HG02973 (cell line): Measurements from ENCODE around the gene GMDS.
A peak's percentile ranks its signal among the peaks of the same experiment; 100 is the strongest.

Source experiments
- ATAC-seq: cut with Tn5 transposase; IDR thresholded peaks from one replicate; pipeline ENCODE4 v1.9.1; 2021; ENCODE audit warnings: moderate library complexity; ENCODE audit not compliant: unreplicated experiment

The GMDS gene

DNA sequence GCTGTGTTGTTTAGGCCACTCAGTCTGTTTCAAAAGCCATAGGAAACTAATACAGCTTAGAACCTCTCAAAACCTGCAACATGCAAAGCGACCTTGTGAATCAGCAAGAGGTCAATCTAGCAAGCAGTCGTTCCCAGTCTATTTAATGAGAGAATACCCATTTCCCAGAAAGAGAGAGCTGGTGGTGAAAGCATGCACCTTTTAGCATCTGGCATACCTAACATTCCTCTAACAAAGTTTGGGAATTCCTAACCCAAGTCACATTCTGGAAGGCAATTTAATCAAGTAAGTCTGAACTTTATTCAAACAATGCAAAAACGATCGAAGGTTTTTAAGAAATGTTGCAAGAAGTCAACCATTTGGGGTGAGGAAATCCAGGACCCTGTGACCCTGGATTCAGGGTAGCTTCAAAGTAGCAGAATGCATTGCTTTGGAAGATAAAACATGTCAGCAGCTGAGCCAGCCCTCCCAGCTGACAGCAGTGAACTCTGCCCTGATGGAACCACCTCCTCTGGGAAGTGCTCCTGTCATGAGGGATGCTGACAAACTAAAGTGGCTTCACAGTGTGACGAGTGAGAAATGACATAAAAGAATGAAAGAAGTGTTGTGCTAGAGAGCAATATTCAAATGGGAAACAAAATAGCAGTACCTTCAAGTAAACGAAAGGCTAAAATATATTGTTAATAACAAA, 104.8 kb downstream of the GMDS start:
- ATAC-seq, result no peak

DNA sequence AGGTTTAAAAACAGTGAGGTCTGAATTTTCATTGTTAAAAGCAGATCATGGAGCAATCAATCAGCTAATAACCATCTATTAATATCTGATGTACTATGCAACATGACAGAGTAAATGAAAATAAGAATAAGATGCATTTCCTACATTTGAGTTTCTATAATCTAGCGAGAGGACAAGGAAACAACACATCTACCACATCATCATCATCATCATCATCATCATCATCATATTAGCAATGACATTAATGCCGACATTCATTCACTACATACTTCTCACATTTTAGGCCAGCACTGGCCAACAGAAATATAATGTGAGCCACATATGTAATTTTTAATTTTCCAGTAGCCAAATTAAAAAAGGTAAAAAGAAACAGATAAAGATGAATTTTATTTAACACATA, 110.0 kb downstream of the GMDS start:
- no peak for ATAC-seq

DNA sequence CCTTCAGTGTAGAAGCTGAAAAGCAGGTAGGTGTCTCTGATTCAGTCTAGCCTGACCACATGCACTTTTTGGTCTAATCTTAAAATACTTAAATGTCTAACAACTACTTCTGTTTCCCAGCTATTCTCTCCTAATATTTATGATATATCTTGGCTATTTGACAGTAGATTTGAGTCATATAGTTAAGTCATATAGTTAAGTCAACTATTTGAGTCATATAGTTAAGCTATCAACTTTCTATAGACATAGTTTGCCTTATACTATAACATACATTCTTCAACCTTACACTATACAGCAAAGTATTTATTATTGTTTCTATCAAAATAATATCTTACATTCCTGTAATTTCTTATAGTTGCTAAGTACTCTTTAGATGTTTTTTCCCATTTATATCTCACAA, 110.9 kb downstream of the GMDS start:
- ATAC-seq, result no peak

DNA sequence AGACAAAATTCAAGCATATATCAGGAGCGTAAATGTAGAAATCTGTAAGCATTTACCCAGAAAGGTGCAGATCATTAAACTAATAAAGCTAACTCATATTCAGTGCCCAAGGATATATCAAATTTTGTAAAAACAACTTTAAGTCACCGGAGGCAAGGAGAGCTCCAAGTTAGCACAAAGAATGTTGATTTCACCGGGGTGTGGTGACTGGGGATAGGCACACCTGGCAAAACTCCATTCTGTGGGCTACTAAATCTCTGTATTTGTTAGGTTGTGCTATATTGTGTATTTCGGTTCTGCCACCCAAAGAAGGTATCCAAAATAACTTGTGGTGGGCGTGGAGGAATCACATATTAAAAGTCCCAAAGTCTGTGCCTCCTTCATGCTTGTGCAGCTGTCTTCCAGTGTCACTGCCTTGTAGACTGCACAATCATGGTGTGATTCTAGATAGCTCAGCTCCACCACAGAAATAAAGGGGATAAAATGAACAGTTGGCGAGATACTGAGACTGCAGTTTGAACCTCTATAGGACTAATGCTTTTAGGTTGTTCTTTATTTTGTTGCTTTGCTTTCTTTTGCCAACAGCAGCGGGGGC, 111.6 kb downstream of the GMDS start:
- no peak for ATAC-seq

DNA sequence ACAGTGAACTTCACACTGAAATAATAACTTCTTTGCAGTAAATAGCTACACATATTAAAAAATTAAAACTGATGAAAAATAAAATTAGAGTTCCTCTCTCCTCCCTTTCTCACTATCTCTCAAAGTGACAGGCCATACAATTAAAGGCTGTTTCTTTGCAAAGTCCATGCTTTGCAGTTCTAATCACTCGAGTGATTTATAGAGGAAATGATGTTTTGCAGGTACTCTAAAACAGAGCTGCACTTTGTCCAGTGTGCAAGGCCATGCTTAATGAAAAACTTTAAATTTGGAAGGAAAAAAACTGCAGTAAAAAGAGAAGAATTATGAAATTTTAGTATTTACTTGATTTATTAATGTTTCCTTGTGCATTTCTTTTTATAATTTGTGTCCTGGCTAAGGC, 112.5 kb downstream of the GMDS start:
- no peak for ATAC-seq

DNA sequence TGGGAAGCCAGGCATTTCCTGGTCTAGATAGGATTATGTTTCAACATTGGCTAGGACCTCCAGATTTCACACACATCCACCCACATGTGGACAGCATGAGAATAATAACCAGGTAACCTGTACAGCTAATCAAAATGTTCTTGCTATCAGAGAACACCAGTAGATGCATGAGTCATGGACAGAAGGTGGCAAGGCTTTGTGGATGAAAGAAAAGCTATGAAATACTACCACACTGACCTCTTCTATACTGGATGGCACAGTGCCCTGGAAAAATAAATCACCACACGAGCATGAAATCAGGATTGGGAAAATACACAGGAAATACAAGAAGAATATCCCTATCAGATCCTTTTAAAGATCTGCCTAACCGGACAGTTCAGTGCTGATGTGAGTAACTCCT, 113.0 kb downstream of the GMDS start:
- no peak for ATAC-seq

DNA sequence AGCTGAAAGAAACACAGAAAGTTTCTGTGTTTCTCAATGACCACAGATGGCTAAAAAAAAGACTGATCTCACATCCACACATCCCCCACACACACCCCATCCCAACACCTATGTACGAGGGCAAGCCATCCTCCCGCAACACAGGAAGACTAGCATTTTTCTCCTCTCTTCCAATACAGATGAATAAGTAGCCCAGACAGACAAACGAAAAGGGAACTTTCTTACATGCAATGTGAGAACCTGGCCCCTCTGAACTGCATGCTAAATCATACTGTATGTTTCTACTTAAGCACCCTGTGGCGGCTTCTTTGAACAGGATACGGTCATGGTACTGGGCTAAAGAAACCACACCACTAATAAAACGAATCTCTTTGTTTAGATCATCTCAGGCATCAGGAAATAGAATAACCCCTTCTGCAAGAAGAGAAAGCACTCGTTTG, 116.2 kb downstream of the GMDS start:
- peak; percentile 58 for ATAC-seq

DNA sequence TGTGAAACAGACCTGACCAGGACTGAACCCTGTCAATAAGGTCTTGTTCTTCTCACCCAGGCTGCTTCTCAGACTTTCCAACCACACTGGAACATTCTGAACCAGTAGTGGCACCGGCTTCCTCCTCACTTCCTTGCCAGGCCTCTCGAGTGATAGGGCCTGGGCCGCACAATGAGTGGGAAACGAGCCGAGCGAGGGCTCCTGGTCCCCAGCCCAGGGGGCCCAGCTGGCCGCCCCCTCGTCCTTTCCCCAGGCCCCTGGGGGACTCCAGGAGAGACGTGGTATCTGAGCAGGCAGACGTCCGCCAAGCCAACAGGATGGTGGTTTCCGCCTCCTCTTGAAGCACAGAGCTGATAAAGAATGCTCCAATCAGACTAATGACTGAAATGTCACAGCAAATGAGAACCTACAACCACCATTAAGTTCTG, 117.9 kb downstream of the GMDS start:
- no peak for ATAC-seq

DNA sequence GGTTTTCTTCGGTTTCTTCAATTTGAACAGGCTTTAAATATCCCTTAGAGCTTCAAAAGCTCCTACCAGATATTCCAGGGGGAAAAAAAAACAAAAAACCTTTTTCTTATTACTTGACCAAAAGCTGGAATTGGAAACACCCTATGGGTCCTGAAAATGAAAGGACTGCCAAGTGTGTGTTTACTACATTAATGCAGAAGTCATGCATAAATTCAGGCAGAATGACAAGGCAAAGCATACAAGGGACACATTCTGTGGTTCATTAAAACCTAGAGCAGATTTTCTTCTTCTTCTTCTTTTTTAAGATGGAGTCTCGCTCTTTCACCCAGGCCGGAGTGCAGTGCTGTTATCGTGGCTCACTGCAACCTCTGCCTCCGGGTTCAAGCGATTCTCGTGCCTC, 119.1 kb downstream of the GMDS start:
- no peak for ATAC-seq

DNA sequence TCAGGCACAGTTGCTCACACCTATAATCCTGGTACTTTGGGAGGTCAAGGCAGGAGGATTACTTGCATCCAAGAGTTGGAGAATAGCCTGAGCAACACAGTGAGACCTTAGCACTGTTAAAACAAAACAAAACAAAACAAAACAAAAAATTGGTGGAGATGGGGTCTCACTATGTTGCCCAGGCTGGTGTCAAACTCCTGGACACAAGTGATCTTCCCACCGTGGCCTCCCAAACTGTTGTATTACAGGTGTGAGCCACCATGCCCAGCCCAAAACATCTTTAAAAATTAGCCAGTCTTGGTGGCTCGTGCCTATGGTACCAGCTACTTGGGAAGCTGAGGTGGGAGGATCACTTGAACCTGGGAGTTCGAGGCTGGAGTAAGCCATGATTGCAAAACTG, 120.2 kb downstream of the GMDS start:
- no peak for ATAC-seq

DNA sequence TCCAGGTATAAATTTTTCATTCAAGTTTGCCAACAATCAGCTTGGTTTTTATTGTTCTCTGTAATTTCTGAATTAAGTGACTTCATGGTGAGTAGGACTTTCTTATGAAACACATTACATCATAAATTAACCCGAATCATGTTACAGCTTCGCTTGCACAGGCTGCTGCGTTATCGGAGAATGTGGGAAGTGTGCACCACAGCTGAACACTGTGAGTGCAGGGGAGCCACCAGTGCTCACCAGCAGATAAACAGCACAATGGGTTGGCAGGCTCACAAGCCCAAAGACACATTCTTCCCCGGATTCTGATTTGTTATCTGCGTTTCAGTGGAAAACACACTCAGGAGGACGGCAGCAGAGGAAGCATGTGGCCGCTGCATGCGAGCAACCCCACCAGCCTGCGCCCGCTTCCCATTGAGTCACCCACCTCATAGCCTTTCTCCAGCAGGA, 121.1 kb downstream of the GMDS start:
- no peak for ATAC-seq

DNA sequence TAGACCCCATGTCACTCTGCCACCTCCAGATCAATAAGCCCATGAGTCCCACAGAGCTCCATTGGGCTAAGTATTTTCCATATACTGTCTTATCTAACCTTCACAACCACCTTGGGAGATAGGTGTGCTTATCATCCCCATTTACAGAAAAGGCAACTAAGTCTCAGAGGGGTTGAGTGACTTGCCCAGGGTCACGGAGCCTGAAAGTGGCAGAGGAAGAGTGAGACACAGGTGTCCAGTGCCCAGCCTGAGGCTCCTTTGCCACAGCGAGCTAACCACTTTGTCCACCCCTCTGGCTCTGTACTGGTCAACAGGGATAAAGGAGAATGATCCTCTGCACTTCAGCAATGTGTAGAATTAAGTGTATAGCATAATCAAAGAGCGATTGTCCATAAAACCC, 124.5 kb downstream of the GMDS start:
- no peak for ATAC-seq

DNA sequence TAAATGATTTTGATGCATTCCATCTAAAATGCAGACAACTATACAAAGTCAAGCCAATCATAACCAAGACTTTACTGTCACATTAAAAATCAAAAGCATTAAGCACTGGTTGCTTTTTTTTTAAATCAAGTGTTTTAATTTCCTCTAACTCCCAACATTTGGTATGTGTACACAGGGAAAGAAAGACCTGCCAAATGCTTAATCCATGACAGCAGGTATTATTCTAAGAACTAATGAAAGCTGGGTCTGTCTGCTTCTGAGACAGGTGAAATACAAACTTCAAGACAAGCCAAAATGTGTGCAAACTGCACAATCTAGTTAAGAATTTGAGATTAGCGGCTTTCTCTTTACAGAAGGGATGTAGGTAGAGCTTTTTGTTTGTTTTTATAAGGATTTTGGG, 126.1 kb downstream of the GMDS start:
- ATAC-seq, result no peak

DNA sequence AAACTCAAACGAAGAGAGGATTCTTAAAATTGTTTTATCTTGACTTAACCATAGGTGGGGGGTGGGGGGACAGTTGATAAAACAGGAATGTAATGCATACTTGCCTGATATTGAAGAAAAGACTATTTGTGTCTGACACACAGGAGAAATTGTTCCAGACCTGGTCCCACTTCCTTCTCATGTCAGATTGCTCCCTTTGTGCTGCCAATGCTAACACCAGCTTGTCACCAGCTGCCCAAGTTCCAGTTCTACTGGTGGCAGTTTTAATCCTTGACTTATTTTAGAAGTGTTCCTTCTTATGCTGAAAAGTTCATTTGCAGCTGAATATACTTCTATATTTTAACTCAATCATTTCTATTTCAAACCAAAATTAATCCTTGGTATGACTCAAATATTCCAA, 127.3 kb downstream of the GMDS start:
- no peak for ATAC-seq

DNA sequence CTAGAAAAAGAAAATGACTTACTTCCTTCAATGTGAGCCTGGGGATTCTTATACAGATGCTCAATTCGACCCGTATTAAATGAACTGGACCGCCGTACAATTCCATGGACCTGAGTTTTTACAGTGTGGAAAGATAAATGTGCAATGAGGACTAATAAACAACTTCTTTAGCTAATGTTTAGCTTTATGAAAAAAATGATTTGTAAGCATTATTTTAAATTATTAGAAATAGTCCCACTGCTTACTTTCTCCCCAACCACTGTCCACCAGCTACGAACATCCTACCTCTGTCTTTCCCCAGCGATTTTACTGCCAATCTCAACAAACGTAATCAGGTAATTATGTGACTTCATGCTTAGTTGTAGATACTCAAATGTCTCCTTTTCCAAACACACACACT, 128.0 kb downstream of the GMDS start:
- ATAC-seq, result no peak

DNA sequence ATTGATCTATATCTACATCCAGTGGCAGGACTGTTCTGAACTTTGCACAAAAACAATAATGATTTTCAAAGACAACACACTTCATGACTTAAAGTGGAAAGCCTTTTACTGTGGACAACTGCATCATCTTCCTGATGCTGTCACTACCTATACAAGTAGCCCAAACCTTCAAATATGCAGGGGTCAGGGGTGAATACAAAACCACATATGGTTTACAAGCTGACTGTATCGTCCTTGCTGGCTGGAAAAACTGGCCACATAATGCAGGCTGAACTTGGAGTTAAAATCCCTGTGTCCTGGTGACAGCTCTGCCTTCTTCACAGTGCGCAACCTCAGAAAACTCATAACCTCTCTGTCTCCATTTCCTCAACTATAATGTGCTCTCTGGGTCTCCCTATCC, 128.9 kb downstream of the GMDS start:
- ATAC-seq, result no peak

DNA sequence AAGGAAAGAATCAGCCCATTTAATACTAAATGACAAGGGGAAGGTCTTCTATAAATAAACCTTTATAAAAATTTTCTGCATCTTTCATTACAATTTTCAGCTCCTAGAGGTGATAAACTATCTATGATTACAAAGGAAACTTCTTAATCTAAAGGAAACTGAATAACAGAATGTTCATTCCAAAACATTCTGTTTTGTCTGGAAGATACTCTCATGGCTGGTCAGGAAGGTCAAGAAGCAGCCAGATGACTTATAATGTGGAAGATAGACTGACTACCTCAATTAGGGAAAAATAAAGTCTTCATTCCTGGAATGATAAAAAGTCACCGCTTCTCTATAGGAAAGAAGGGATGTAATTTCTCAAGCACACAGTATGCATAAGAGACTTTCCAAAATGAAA, 131.3 kb downstream of the GMDS start:
- ATAC-seq, result no peak

DNA sequence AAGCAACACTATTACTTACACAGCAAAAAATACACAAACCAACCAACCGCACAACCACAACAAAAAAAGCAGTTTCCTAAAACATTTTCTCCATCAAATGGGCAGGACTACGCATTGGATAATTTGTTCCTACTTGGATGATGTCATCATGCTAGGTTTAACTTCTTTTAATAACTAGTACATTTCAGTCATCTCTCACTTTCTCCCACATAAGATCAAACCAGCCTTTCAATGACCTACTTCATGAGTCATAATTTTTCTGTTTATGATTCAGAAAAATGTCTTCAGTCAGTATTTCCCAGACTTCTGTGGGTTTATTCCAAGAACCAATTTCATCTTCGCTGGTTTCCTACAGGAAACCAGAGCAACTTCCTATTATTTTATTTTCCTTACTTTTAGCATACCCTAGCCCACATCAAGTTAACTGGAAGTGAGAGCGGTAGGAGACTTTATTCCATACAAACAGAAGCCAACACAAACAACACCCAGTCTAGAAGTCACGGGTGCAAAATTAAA, 134.2 kb downstream of the GMDS start:
- peak; percentile 59 for ATAC-seq

DNA sequence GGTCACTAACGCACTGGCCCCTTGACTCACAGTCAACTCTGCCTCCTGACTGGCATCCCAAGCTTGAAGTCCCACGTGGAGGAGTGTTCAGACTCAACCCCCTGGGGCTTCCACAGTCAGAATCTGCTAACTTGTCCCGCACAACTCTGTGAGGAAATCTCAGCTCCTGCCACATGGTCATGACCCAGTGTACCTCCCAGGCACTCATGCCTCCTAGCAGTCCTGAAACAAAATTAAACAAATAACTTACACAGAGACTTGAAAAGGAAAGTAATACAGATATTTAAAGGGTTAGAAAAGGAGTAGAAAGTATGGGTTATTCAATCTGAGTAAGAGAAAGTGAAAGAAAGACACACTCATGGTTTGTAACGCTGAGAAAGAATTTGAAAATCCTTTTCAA, 134.9 kb downstream of the GMDS start:
- ATAC-seq, result no peak

DNA sequence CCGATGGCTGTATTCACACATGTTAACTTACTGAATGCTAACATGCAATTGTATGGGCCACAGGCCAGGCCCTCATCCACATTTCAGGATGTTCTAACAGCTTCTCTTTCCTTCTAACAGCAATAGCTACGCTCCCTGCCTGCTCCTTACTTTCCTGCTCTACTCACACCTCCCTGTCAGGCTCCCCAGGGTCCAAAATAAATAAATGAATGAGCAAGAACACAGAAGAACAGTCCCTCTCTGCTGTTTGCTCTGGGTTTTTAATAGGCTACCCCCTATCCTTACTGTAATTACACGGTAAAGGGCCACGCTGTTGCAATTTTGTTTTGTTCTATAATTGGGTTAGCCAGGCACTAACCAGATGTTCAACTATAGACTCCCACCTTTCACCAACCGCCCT, 135.6 kb downstream of the GMDS start:
- ATAC-seq, result no peak

DNA sequence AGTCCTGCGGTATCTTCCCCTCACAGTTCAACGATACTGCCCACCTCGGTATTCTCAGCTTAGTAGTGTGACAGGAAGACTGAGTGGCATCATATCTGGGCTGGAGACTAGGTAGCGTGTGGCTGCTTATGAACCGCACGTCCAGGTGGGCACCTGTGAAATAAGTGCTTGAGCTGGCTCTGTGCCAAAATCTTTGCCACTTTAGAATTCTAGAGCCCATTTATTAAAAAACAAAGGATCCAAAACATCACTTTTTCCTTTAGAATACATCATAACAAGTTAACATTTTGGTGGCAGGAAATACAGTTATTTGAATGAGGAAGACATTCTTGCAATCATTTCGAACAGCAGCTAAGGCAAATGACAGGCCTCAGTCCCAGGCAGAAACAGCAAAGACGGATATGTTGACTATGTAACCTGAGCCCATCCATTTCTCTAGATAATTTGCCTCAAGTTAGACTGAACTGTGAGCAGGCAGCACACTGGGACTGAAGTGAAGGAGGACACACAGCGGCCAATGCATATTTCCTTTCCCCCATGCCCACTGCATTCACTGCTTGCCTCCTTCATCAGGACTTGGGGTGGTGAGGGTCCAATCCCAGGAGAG, 136.6 kb downstream of the GMDS start:
- no peak for ATAC-seq

DNA sequence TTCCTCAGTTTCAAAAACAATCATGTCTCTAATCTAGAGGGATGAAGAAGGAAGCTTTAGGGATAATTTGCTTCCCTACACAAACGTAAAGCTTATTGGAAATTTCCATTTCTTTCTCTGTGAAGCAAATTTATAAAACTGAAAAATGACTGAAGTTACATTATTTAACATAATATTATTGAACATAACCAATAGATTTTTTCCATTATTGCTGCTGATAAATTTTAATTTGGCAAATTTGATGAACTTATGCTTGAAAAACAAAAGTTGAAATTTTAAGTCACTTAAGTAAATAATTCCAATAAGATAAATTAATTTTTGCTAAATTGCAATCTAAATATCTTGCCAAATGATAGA, 140.9 kb downstream of the GMDS start:
- no peak for ATAC-seq
